Activated T-helper 2 cell treated with anti-CD3 and anti-CD28 coated beads, Interferon-gamma antibody, Interleukin-2, Interleukin-4, amounts not matched to agents 10 μg/mL and 5 μg/mL and 100 μg/mL, durations not matched to agents 14 hours and 24 hours and 36 hours (primary cell): ENCODE measurements around the gene MFAP1. TPM values are rescaled to one million over a fixed set of nuclear protein-coding genes. Genes with fewer than 3 reads are reported as not detected.

Source experiments
- DNase-seq: peaks from one replicate; pipeline ENCODE4 v3.0.0; 2021; ENCODE audit warnings: low spot score
- H3K27ac Mint-ChIP-seq: one replicate; pipeline ENCODE4 v1.8.0; 2021; ENCODE audit warnings: mixed read lengths
- H3K27me3 Mint-ChIP-seq: one replicate; pipeline ENCODE4 v1.8.0; 2021; ENCODE audit warnings: low read depth, mixed read lengths
- H3K36me3 Mint-ChIP-seq: one replicate; pipeline ENCODE4 v1.8.0; 2021; ENCODE audit warnings: low read depth, mixed read lengths
- H3K4me1 Mint-ChIP-seq: one replicate; pipeline ENCODE4 v1.8.0; 2021; ENCODE audit warnings: low read depth, mixed read lengths
- H3K4me3 Mint-ChIP-seq: one replicate; pipeline ENCODE4 v1.8.0; 2021; ENCODE audit warnings: low read depth, mild to moderate bottlenecking, moderate library complexity, mixed read lengths
- H3K9me3 Mint-ChIP-seq: one replicate; pipeline ENCODE4 v1.8.0; 2021; ENCODE audit warnings: mixed read lengths
- intact Hi-C: fragments of 100-400 bp; cut with micrococcal nuclease; formaldehyde crosslinking; loops from one replicate; pipeline ENCODE4 v1.15.1; 2023
- total RNA-seq: library from RNA; stranded (reverse); gene quantifications from 2 replicates; pipeline ENCODE4 v1.2.3, GENCODE V29; 2022

MFAP1 gene
- total RNA-seq, 1 donor from 2014 or later, result 43.7 TPM

- H3K36me3 Mint-ChIP-seq, result peaks cover 22% of the 10 kb centered on the region
- no peaks in the 10 kb centered on the region for H3K27me3 Mint-ChIP-seq
- no peak overlapping the region for H3K4me3 Mint-ChIP-seq
- no peaks in the 10 kb centered on the region for H3K9me3 Mint-ChIP-seq
- H3K27ac Mint-ChIP-seq, result no peak overlapping the region
- peaks cover 16% of the 10 kb centered on the region for H3K4me1 Mint-ChIP-seq
- no peak for DNase-seq
- intact Hi-C loops, result no loop called here
These were observed 35.1 kb downstream of the MFAP1 start for GRCh38 chr15:43789409-43789808.

GRCh38 chr15:43779016-43779415 lies 45.5 kb downstream of the MFAP1 start:
- no peak for DNase-seq
- Mint-ChIP-seq H3K36me3 (no peaks in the 10 kb centered on the region), H3K9me3 (no peaks in the 10 kb centered on the region), H3K27me3 (peaks cover 12% of the 10 kb centered on the region), H3K27ac (no peak overlapping the region), H3K4me1 (peaks cover 7% of the 10 kb centered on the region), H3K4me3 (no peak overlapping the region)
- intact Hi-C loops, result no loop called here

GRCh38 chr15:43777267-43777914 lies 47.1 kb downstream of the MFAP1 start:
- Mint-ChIP-seq H3K27me3 (peaks cover 12% of the 10 kb centered on the region), H3K27ac (peak overlapping the region; percentile 83), H3K4me3 (peak overlapping the region; percentile 83), H3K4me1 (peaks cover 7% of the 10 kb centered on the region), H3K36me3 (peaks cover 12% of the 10 kb centered on the region), H3K9me3 (no peaks in the 10 kb centered on the region)
- intact Hi-C loops, result loop anchor here (1.0 to 2.0 kb wide), 3 partner anchors 15 to 47 kb away; partner anchors contain the start of genes MFAP1 and SERF2
- DNase-seq, result peak; percentile 79

- H3K27me3 Mint-ChIP-seq, result peaks cover 9% of the 10 kb centered on the region
- H3K9me3 Mint-ChIP-seq, result no peaks in the 10 kb centered on the region
- DNase-seq, result peak; percentile 68
- H3K4me1 Mint-ChIP-seq, result peaks cover 7% of the 10 kb centered on the region
- H3K36me3 Mint-ChIP-seq, result peaks cover 18% of the 10 kb centered on the region
- H3K27ac Mint-ChIP-seq, result peak within 1 kb of the TSS; percentile 83
- peak within 1 kb of the TSS; percentile 83 for H3K4me3 Mint-ChIP-seq
- intact Hi-C loops, result loop anchor here (1.0 to 2.0 kb wide), 3 partner anchors 16 to 48 kb away; partner anchors contain the start of genes MFAP1 and SERF2
These were observed 47.7 kb downstream of the MFAP1 start, which contains the start of gene ELL3 for GRCh38 chr15:43776718-43777266. TSS of gene ELL3 (minus strand) at chr15:43776966. CDS start at chr15:43776901, 65 bp downstream.

- Mint-ChIP-seq H3K4me3 (peak overlapping the region; percentile 83), H3K27me3 (peaks cover 9% of the 10 kb centered on the region), H3K9me3 (no peaks in the 10 kb centered on the region), H3K36me3 (peaks cover 22% of the 10 kb centered on the region), H3K27ac (no peak overlapping the region), H3K4me1 (peaks cover 7% of the 10 kb centered on the region)
- no peak for DNase-seq
- intact Hi-C loops, result loop anchor here (2.0 kb wide), 2 partner anchors 17 to 25 kb away; partner anchors contain the start of gene SERF2
These were observed 48.3 kb downstream of the MFAP1 start for GRCh38 chr15:43776101-43776717.

GRCh38 chr15:43775411-43775965 lies 49.0 kb downstream of the MFAP1 start:
- H3K27ac Mint-ChIP-seq, result no peak overlapping the region
- intact Hi-C loops, result no loop called here
- H3K4me1 Mint-ChIP-seq, result peaks cover 7% of the 10 kb centered on the region
- H3K27me3 Mint-ChIP-seq, result peaks cover 5% of the 10 kb centered on the region
- no peak overlapping the region for H3K4me3 Mint-ChIP-seq
- H3K36me3 Mint-ChIP-seq, result peaks cover 29% of the 10 kb centered on the region
- DNase-seq, result no peak
- no peaks in the 10 kb centered on the region for H3K9me3 Mint-ChIP-seq

GRCh38 chr15:43774062-43774461 lies 50.4 kb downstream of the MFAP1 start:
- peaks cover 43% of the 10 kb centered on the region for H3K36me3 Mint-ChIP-seq

GRCh38 chr15:43772624-43773023 lies 51.9 kb downstream of the MFAP1 start:
- H3K4me1 Mint-ChIP-seq, result peaks cover 2% of the 10 kb centered on the region
- no peaks in the 10 kb centered on the region for H3K27me3 Mint-ChIP-seq
- no peak for DNase-seq
- no peaks in the 10 kb centered on the region for H3K9me3 Mint-ChIP-seq
- H3K36me3 Mint-ChIP-seq, result peaks cover 56% of the 10 kb centered on the region
- H3K27ac Mint-ChIP-seq, result no peak overlapping the region
- H3K4me3 Mint-ChIP-seq, result no peak overlapping the region
- intact Hi-C loops, result no loop called here

More at GRCh38 chr15:43774062-43774461, 50.4 kb downstream of the MFAP1 start:
- Mint-ChIP-seq H3K4me1 (peaks cover 6% of the 10 kb centered on the region), H3K9me3 (no peaks in the 10 kb centered on the region), H3K27me3 (peaks cover 2% of the 10 kb centered on the region), H3K4me3 (no peak overlapping the region), H3K27ac (no peak overlapping the region)
- intact Hi-C loops, result no loop called here
- no peak for DNase-seq

- no peaks in the 10 kb centered on the region for H3K27me3 Mint-ChIP-seq
- H3K4me1 Mint-ChIP-seq, result no peaks in the 10 kb centered on the region
- intact Hi-C loops, result loop anchor here (2.0 kb wide), 1 partner anchor 19 kb away; no protein-coding TSS in a partner anchor
- peaks cover 58% of the 10 kb centered on the region for H3K36me3 Mint-ChIP-seq
- no peak overlapping the region for H3K4me3 Mint-ChIP-seq
- H3K27ac Mint-ChIP-seq, result no peak overlapping the region
- no peaks in the 10 kb centered on the region for H3K9me3 Mint-ChIP-seq
- no peak for DNase-seq
These were observed 52.7 kb downstream of the MFAP1 start for GRCh38 chr15:43771816-43772215.

- H3K9me3 Mint-ChIP-seq, result no peaks in the 10 kb centered on the region
- no peaks in the 10 kb centered on the region for H3K27me3 Mint-ChIP-seq
- DNase-seq, result peak; percentile 33
- H3K4me3 Mint-ChIP-seq, result no peak overlapping the region
- peak overlapping the region; percentile 21 for H3K27ac Mint-ChIP-seq
- peaks cover 75% of the 10 kb centered on the region for H3K36me3 Mint-ChIP-seq
- H3K4me1 Mint-ChIP-seq, result no peaks in the 10 kb centered on the region
- intact Hi-C loops, result loop anchor here (2.0 kb wide), 1 partner anchor 17 kb away; no protein-coding TSS in a partner anchor
These were observed 54.8 kb downstream of the MFAP1 start for GRCh38 chr15:43769584-43770228.

GRCh38 chr15:43763819-43764446 lies 60.6 kb downstream of the MFAP1 start:
- intact Hi-C loops, result no loop called here
- no peaks in the 10 kb centered on the region for H3K9me3 Mint-ChIP-seq
- peak overlapping the region; percentile 16 for H3K27ac Mint-ChIP-seq
- no peak for DNase-seq
- peaks cover 74% of the 10 kb centered on the region for H3K36me3 Mint-ChIP-seq
- H3K4me1 Mint-ChIP-seq, result no peaks in the 10 kb centered on the region
- no peaks in the 10 kb centered on the region for H3K27me3 Mint-ChIP-seq
- H3K4me3 Mint-ChIP-seq, result no peak overlapping the region

- Mint-ChIP-seq H3K9me3 (no peaks in the 10 kb centered on the region), H3K27ac (no peak overlapping the region), H3K36me3 (peaks cover 73% of the 10 kb centered on the region), H3K4me3 (no peak overlapping the region), H3K4me1 (no peaks in the 10 kb centered on the region), H3K27me3 (no peaks in the 10 kb centered on the region)
- intact Hi-C loops, result no loop called here
- no peak for DNase-seq
These were observed 61.7 kb downstream of the MFAP1 start for GRCh38 chr15:43762824-43763223.
